Bone marrow (tissue), 2 donors: ENCODE data around the gene LIN7A.
"Not testable (repeated sequence)": the region's sequence is repeated elsewhere in the genome, so short reads cannot be mapped to it uniquely, and the experiment has no call there.

Source experiments
- DNase-seq, 2 donors: peaks; one replicate each; lab custom pipeline; 2025; lab: John Stamatoyannopoulos, UW

Gene LIN7A

GRCh38 chr12:80810874-80811273 is 126.9 kb downstream of the LIN7A start:
- no peak for DNase-seq

DNA sequence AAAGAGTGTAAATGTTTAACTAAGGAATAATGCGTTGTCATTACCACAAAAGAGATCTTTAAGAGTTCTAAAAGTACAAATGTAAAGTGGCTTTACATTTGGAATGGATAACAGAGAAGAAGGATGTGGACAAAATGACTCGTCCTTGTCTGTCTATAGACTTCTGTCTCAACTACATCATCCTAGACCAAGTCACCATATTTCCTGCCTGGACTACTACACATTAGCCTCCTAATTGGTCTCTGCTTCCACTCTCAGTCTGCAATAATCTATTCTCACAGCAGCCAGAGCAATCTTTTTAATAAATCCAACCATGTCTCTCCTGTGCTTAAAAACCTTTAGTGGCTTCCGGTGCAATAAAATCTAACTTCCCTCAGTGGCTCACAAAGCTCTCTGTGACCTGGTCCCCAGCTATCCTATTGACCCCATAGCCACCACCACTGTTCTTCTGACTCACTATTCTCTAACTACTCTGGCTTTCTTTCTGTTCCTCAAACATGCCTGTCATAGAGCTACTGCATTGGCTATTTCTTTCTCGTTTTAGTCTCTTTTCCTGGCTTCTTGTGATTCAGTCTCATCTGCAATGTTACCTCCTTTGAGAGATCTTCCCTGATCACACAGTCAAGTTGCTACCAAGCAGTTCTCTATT is 130.0 kb downstream of the LIN7A start:
- no peak for DNase-seq

DNA sequence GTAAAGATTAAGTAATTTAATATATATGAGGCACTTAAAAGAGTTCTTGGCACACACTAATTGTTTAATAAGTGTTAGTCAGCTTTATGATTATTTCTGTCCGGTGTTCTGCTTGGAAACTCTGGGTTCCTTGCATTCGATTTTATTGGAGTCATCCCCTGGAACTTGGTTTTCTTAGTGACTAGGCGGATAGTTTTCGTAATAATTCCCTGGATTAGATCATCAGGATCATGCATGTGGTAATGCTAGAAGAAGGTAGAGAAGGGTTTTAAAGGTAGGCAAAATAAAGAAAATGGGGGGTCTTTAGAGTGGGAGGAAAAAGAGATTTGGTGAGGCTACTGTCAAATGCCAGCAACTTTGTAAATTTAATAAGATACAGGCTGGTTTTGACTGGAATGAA is 132.6 kb downstream of the LIN7A start:
- DNase-seq = no peak

- DNase-seq = no peak
Observed at GRCh38 chr12:80802652-80803400, 134.9 kb downstream of the LIN7A start.

DNA sequence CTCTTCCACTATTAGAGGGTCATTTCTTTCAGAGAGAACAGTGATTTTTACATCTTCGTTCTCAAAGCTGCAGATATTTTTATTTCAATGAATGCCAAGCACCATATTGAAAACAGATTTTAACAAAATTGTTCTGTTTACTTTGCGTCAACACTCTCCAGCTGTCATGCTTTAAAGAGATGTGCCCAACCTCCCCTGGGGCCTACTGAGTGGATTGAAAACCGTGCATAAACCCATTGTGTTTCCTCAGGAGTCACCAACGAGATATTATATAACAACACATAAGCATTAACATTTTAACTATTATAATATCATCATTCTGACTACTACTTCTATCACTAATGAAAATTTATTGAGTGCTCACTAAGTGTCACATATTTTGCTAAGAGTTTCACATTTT is 139.5 kb downstream of the LIN7A start:
- no peak for DNase-seq

- no peak for DNase-seq
Observed at GRCh38 chr12:80794551-80794950, 143.2 kb downstream of the LIN7A start.

DNA sequence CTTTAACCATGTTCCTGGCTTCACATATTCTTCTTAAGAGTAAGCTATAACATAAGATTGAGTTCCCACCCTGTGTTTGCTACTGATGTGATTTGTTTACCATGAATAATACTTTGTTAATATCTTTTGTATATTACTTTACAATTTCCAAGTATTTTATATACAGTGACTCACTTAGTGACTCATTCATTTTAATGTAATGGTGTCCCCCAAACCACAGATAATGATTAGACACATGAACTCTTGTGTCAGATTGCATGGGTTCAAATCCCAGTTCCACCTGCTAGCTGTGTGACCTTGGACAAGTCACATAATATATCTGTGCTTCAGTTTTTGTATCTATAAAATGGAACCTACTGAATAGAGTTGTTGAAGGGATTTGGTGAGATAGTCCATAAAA is 144.9 kb downstream of the LIN7A start:
- no peak for DNase-seq

DNA sequence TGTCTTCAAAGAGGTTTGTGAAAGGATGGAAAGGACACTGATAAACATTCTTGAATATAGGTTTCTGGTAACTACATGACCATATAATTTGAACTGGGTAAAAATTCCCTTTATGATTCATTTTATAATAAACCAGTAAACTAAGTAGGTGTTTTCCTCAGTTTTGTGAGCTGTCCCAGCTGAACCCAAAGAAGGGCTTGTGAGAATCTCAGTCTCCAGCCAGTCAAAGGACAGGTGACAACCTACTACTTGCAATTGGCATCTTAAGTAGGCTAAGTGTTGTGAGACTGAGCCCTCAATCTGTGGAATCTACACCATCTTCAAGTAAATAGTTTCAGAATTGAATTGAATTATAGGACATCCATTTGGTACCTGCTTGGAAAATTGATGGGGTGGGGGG is 145.9 kb downstream of the LIN7A start:
- no peak for DNase-seq

- not testable (repeated sequence) for DNase-seq
Observed at GRCh38 chr12:80788407-80788806, 149.3 kb downstream of the LIN7A start.

DNA sequence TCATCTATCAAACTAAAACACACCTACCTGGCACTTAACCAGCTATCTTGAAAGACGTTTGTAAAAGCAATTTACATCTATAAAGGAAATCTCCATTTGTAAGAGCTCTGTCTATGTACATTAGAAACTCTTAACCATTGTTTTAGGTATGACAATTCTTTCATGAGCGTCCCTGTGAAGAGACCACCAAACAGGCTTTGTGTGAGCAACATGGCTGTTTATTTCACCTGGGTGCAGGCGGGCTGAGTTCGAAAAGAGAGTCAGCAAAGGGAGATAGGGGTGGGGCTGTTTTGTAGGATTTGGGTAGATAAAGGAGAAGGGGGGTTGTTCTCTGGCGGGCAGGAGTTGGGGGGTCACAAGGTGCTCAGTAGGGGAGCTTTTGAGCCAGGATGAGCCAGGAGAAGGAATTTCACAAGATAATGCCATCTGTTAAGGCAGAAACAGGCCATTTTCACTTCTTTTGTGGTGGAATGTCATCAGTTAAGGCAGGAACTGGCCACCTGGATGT is 154.7 kb downstream of the LIN7A start:
- DNase-seq = not testable (repeated sequence)

GRCh38 chr12:80781313-80781712 is 156.4 kb downstream of the LIN7A start:
- DNase-seq = no peak

GRCh38 chr12:80780746-80781145 is 157.0 kb downstream of the LIN7A start:
- no peak for DNase-seq

- DNase-seq = peak in 1 of 2 donors; percentile 3
Observed at GRCh38 chr12:80778005-80778541, 159.7 kb downstream of the LIN7A start.

- no peak for DNase-seq
Observed at GRCh38 chr12:80777587-80777986, 160.1 kb downstream of the LIN7A start.

GRCh38 chr12:80776706-80777105 is 161.0 kb downstream of the LIN7A start:
- no peak for DNase-seq

DNA sequence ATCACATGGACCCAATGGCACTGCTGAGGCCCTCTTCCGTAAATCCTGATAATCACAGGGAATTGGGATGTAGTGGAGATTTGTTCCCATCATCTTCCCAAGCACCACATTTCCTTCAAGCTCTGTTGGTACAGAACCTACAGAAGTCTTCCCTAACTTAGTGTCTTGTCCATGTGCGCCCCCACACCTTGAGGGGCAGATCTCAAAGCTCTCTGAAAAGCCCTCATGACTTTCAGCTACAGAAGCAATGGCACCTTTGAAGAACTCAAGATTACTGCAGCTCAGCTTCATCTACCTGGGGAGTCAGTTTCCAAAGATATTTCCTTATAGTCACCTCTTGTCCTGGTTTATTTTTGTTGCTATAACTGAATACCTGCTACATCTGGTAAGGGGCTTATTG is 166.8 kb downstream of the LIN7A start:
- DNase-seq = no peak

DNA sequence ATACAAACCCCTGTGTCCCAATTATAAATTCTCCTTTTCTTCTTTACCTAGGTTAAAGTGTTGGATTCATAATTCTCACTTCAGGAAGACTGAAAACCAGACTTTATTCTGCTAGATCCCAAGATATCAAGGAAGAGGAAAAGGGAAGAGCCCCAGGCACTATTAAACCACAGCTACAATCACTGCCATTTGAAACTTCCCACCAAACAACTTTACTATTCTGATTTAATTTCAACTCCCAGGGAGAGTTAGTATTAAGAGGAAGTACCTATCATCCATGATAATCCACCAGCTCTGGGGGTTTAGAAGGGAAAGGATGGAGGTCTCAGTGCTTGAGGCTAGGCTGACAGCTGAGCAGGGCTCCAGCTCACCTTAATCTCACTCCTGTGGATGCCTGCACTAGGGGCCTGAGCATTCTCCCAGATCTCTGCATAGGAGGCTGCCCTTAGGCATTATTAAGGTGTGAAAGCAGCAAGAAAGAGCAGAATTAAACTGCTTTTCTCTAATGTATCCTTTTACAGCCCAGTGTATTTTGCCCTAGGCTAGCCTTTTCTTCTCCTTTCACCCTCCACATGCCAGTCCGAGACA is 168.1 kb downstream of the LIN7A start:
- no peak for DNase-seq

DNA sequence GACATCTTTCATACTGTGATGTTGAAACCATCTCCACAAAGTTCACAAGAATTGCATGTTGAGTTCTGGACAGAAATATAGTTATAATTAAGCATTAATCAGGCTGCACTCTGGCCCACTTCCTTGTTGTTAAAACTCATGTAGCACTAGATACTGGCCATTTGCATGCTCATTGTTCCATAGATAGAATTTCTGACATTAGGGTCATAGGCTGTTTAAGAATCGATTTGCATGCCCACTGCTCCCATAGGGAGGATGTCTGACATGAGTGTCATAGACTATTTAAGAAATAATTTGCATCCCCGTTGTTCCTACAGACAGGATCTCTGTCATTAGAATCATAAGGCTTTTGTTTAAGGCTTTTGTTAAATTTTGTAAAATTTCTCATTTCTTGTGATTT is 170.8 kb downstream of the LIN7A start:
- no peak for DNase-seq

DNA sequence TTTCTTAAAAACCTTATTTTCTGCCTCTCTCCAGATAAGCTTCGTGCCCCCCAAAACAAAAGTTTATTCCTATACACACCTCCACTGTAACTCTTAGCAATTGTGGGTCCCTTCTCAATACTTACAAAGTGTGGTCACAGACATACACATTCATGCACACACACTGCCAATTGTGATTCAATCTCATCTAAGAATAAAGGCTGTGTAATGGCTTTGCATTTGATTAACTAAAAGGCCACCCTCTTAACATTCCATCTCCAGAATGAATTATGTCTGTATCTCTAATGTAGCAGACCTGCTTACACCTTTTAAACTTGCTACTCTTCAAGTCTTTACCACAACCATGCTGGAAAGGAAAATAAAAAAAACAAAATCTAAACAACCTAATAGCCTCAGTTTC is 171.5 kb downstream of the LIN7A start:
- DNase-seq = no peak

DNA sequence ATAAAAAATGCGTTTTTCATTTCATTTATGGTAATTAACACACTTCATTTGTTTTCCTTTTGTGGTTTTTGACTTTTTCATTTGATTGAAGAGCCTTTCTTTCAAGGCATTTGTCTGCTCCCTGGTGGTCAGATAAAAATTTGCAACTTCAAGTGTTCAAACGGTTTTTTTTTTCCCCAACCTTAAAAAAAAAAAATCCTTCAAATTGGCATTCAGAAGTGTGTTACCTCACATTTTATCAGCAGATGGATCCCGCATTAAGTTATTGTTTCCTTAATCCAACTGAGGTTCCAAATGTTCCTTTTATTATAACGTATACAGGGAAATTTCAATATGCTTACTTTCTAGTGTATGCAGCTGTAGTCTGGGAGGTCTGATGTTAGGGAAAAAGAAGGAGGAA is 173.9 kb downstream of the LIN7A start:
- no peak for DNase-seq

GRCh38 chr12:80761838-80762237 is 175.9 kb downstream of the LIN7A start:
- DNase-seq = no peak

DNA sequence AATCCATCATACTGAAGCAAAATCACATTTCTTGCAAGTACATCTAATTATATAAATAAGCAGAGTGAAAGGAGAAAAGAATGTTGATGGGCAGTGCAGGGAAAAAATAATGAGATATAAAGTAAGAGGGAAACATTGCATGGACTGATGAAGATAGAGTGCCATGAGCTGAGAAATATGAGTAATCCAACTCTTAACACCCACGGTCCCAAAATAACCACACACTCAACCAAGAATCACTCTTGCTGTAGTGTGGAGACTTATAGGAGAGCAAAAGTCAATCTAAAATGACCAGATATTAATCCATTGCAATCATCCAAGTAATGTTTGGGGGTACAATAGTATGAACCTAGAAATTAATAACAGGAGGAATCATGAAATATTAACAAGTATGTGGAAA is 180.9 kb downstream of the LIN7A start:
- no peak for DNase-seq

DNA sequence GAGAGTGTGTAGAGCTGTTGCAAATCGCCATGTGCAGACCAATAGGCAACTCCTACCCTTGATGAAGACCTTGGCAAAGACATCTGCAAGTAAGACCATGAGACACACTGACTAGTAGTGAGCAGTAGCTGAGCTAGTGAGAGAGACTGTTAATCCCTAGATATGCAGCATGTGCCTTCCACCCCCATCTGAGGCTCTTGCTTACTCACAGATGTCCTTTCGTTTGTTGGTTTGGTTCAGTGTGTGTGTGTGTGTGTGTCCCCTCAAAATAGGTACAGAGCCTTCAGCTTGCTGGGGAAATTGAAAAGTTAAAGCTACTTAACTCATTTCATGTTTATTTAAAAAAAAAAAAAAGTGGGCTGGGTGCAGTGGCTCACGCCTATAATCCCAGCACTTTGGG is 183.5 kb downstream of the LIN7A start:
- no peak for DNase-seq
